GM18499 (cell line): ENCODE results near the gene LCE7A.
A peak's percentile ranks its signal among the peaks of the same experiment; 100 is the strongest.

ENCODE experiments used
- ATAC-seq: cut with Tn5 transposase; IDR thresholded peaks from one replicate; pipeline ENCODE4 v1.9.1; 2021; ENCODE audit warnings: moderate number of reproducible peaks; ENCODE audit not compliant: insufficient read depth, unreplicated experiment

LCE7A gene

GRCh38 chr1:152879559-152880198 lies 19.9 kb downstream of the LCE7A start:
- no peak for ATAC-seq

GRCh38 chr1:152880316-152880715 lies 20.5 kb downstream of the LCE7A start:
- no peak for ATAC-seq

GRCh38 chr1:152880907-152881306 lies 21.1 kb downstream of the LCE7A start:
- no peak for ATAC-seq

GRCh38 chr1:152884085-152884484 lies 24.3 kb downstream of the LCE7A start:
- ATAC-seq = no peak

- ATAC-seq = no peak
Measured at GRCh38 chr1:152884506-152884905, 24.7 kb downstream of the LCE7A start.

GRCh38 chr1:152884966-152885624 lies 25.3 kb downstream of the LCE7A start:
- no peak for ATAC-seq

- ATAC-seq = no peak
Measured at GRCh38 chr1:152886085-152886484, 26.3 kb downstream of the LCE7A start.

GRCh38 chr1:152886758-152887409 lies 27.1 kb downstream of the LCE7A start:
- ATAC-seq = no peak

- ATAC-seq = no peak
Measured at GRCh38 chr1:152888126-152888525, 28.3 kb downstream of the LCE7A start.

- ATAC-seq = no peak
Measured at GRCh38 chr1:152899027-152899426, 39.2 kb downstream of the LCE7A start.

- no peak for ATAC-seq
Measured at GRCh38 chr1:152899883-152900282, 40.1 kb downstream of the LCE7A start.

GRCh38 chr1:152901631-152902030 lies 41.8 kb downstream of the LCE7A start:
- ATAC-seq = no peak

GRCh38 chr1:152902636-152903035 lies 42.8 kb downstream of the LCE7A start:
- no peak for ATAC-seq

GRCh38 chr1:152904688-152905440 lies 45.1 kb downstream of the LCE7A start:
- no peak for ATAC-seq

GRCh38 chr1:152906023-152906565 lies 46.3 kb downstream of the LCE7A start:
- no peak for ATAC-seq

- peak; percentile 51 for ATAC-seq
Measured at GRCh38 chr1:152907686-152908601, 48.1 kb downstream of the LCE7A start, which contains the start of gene IVL. Gene IVL (plus strand): TSS chr1:152908546. CDS start chr1:152909798, 1,252 bp downstream.

- no peak for ATAC-seq
Measured at GRCh38 chr1:152909206-152909605, 49.4 kb downstream of the LCE7A start.
